HFF-Myc (cell line): ENCODE data around the gene GNAI1.
A peak's percentile ranks its signal among the peaks of the same experiment; 100 is the strongest.

Experiments
- DNase-seq: peaks from one replicate; pipeline ENCODE4 v3.0.0-alpha.2; 2011; ENCODE audit warnings: low read depth; ENCODE audit errors: extremely low read depth
- H3K4me3 ChIP-seq: replicated peaks from 2 replicates; pipeline ENCODE4 v1.5.1; 2011; ENCODE audit warnings: low read depth, mild to moderate bottlenecking, control low read depth, low read length
- TF ChIP-seq, protein P1 (sequence below): IDR thresholded peaks from 2 replicates; pipeline ENCODE4 v1.5.1; 2012; ENCODE audit warnings: mild to moderate bottlenecking, low read depth, low read length, control low read depth; ENCODE audit errors: missing control alignments

Gene GNAI1

GRCh38 chr7:80134536-80135308 lies at the start of gene GNAI1:
GNAI1 (plus strand) TSS chr7:80134831; CDS start chr7:80135161, 330 bp downstream.
- peak within 1 kb of the TSS; percentile 61 for H3K4me3 ChIP-seq
- TF ChIP-seq, protein P1, sequence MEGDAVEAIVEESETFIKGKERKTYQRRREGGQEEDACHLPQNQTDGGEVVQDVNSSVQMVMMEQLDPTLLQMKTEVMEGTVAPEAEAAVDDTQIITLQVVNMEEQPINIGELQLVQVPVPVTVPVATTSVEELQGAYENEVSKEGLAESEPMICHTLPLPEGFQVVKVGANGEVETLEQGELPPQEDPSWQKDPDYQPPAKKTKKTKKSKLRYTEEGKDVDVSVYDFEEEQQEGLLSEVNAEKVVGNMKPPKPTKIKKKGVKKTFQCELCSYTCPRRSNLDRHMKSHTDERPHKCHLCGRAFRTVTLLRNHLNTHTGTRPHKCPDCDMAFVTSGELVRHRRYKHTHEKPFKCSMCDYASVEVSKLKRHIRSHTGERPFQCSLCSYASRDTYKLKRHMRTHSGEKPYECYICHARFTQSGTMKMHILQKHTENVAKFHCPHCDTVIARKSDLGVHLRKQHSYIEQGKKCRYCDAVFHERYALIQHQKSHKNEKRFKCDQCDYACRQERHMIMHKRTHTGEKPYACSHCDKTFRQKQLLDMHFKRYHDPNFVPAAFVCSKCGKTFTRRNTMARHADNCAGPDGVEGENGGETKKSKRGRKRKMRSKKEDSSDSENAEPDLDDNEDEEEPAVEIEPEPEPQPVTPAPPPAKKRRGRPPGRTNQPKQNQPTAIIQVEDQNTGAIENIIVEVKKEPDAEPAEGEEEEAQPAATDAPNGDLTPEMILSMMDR = peak; percentile 33
- DNase-seq = no peak

GRCh38 chr7:80087051-80087770 lies 47.4 kb upstream of the GNAI1 start:
- TF ChIP-seq, protein P1 = no peak
- peak; percentile 20 for DNase-seq
- H3K4me3 ChIP-seq = no peak overlapping the region

- no peak for DNase-seq
- no peak overlapping the region for H3K4me3 ChIP-seq
- TF ChIP-seq, protein P1 = no peak
These were observed 46.9 kb upstream of the GNAI1 start for GRCh38 chr7:80087771-80088170.

DNA sequence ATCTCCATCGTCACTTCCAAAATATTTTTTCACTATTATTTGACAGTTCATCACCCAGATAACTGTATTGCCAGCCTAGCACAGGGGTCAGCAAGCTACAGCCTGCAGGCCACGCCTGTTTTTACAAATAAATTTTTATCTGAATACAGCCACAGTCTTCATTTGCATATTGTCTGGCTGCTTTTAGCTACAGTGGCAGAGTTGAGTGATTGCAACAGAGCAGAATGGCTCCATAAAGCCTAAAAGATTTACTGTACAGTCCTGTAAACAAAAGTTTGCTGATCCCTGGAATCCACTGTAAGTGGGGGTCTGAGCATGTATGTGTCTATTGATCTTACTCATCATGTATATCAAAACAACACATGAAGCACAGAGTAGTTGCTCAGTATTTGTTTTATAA lies 45.9 kb upstream of the GNAI1 start:
- DNase-seq = no peak
- no peak overlapping the region for H3K4me3 ChIP-seq
- TF ChIP-seq, protein P1 = no peak

DNA sequence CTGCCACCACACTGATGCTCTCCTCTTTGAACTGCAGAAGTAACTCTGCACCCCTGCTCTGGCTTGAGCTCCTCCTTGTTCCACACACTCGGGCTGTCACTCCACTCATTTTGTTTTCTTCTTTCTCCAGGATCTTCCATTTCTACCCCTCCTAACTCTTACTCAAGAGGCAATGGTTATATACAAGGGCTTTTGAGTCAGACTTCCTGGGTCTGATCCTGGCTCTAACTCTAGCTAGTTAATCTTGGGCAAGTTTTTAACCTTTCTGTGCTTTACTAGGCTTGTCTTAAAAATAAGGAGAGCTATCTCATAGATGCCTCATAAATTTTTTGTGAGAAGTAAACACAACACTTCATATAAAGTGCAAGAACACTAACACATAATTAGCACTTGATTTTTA lies 45.3 kb upstream of the GNAI1 start:
- TF ChIP-seq, protein P1 = no peak
- H3K4me3 ChIP-seq = no peak overlapping the region
- no peak for DNase-seq

GRCh38 chr7:80093349-80093748 lies 41.3 kb upstream of the GNAI1 start:
- H3K4me3 ChIP-seq = no peak overlapping the region

More at GRCh38 chr7:80093349-80093748, 41.3 kb upstream of the GNAI1 start:
- DNase-seq = no peak
- TF ChIP-seq, protein P1 = no peak
